K562 (cell line): ENCODE data around the gene CT55. TPM values are rescaled to one million over a fixed set of nuclear protein-coding genes. Genes with fewer than 3 reads are reported as not detected.

ENCODE experiments used
- ATAC-seq: fragments of 200-7000 bp; cut with Tn5 transposase; 3 replicates; pipeline ENCODE4 v1.9.1; 2020; ENCODE audit warnings: moderate library complexity
- BruUV-seq: library from RNA; stranded (reverse); fragments of 400-500 nt; replicated peaks from 2 replicates; lab custom pipeline; 2021; lab: Mats Ljungman, UMichigan
- CTCF ChIA-PET: fragments of 300-600 bp; formaldehyde crosslinking; extraction: SDS; loops from one replicate; lab custom pipeline; 2021; ENCODE audit warnings: low intra/inter-chr PET ratio; lab: Yijun Ruan, JAX
- POLR2A ChIA-PET: fragments of 300-600, 350-650 bp; sonication (Branson Sonifier 250); formaldehyde crosslinking; extraction: SDS; loops from one replicate; lab custom pipeline; 2021; ENCODE audit warnings: antibody characterized with exemption, inconsistent platforms; lab: Yijun Ruan, JAX
- DNase-seq, 4 experiments: peaks; one replicate each; pipeline versions ENCODE4 v3.0.0 to v3.0.0-alpha.2; 2011 to 2018; ENCODE audit warnings: low spot score in 3 of 4, mixed read lengths in 3 of 4; ENCODE audit errors: extremely low read depth in 1 of 4
- FAIRE-seq: peaks from 2 replicates; lab custom pipeline; 2011; peaks lifted over from hg19 to GRCh38; lab: Jason Lieb, UNC
- H2AFZ ChIP-seq: 2 replicates; pipeline ENCODE4 v1.6.0; 2011; ENCODE audit warnings: low read depth, low read length, control low read depth, inconsistent platforms
- H3K27ac ChIP-seq: fragments of 200-600 bp; 3 replicates; pipeline ENCODE4 v1.8.0; 2011; ENCODE audit warnings: low read depth, mild to moderate bottlenecking, control low read depth, inconsistent platforms, low read length, moderate library complexity, mixed read lengths; ENCODE audit errors: extremely low read depth
- H3K27me3 ChIP-seq, 2 experiments: fragments of 300-600 bp in 1 of 2; 2 replicates in 1 of 2; 3 replicates in 1 of 2; pipeline versions ENCODE4 v1.6.0 to v1.8.0; 2011; ENCODE audit warnings: inconsistent platforms in 2 of 2, low read length in 2 of 2, mild to moderate bottlenecking in 1 of 2, mixed read lengths in 1 of 2, moderate library complexity in 1 of 2; ENCODE audit not compliant: control insufficient read depth in 2 of 2, insufficient read depth in 2 of 2
- H3K36me3 ChIP-seq: fragments of 300-600 bp; 3 replicates; pipeline ENCODE4 v1.8.0; 2011; ENCODE audit warnings: mild to moderate bottlenecking, low read length, inconsistent platforms; ENCODE audit not compliant: control insufficient read depth, insufficient read depth
- H3K4me1 ChIP-seq, 2 experiments: fragments of 200-600 bp in 1 of 2; replicated peaks in 1 of 2; 2 replicates in 1 of 2; 3 replicates in 1 of 2; pipeline versions ENCODE4 v1.5.1 to v1.8.0; 2011; ENCODE audit warnings: inconsistent platforms in 2 of 2, low read length in 2 of 2, mild to moderate bottlenecking in 1 of 2, mixed read lengths in 1 of 2, moderate library complexity in 1 of 2; ENCODE audit not compliant: control insufficient read depth in 2 of 2, insufficient read depth in 2 of 2
- H3K4me2 ChIP-seq: 2 replicates; pipeline ENCODE4 v1.6.1; 2011; ENCODE audit warnings: low read length, control low read depth, inconsistent platforms, mixed read lengths; ENCODE audit not compliant: insufficient read depth
- H3K4me3 ChIP-seq: fragments of 200-600 bp; sonication (generic), shearing (Covaris generic); 2 replicates; pipeline ENCODE4 v1.5.1; 2016; ENCODE audit warnings: control low read depth, inconsistent platforms
- H3K79me2 ChIP-seq: fragments of 200-600 bp; 3 replicates; pipeline ENCODE4 v1.8.0; 2011; ENCODE audit warnings: low read length, inconsistent platforms; ENCODE audit not compliant: control insufficient read depth, insufficient read depth
- H3K9ac ChIP-seq, 2 experiments: 2 replicates each; pipeline versions ENCODE4 v1.6.0 to v1.6.1; 2011; ENCODE audit warnings: low read depth in 2 of 2, low read length in 2 of 2, control low read depth in 1 of 2, inconsistent platforms in 1 of 2, mild to moderate bottlenecking in 1 of 2, mixed read lengths in 1 of 2; ENCODE audit not compliant: insufficient read depth in 1 of 2
- H3K9me1 ChIP-seq: one replicate; pipeline ENCODE4 v1.6.0; 2011; ENCODE audit warnings: inconsistent platforms, mild to moderate bottlenecking, low read length, moderate library complexity; ENCODE audit not compliant: control insufficient read depth, insufficient read depth
- H3K9me3 ChIP-seq: replicated peaks from 2 replicates; pipeline ENCODE4 v1.5.1; 2011; ENCODE audit warnings: low read depth, low read length, inconsistent platforms; ENCODE audit not compliant: control insufficient read depth, insufficient read depth
- H4K20me1 ChIP-seq: replicated peaks from 2 replicates; pipeline ENCODE4 v1.6.1; 2011; ENCODE audit warnings: low read length, inconsistent platforms, mixed read lengths; ENCODE audit not compliant: control insufficient read depth, insufficient read depth
- BRCA1 ChIP-seq, 2 experiments: fragments of 450-650 bp in 1 of 2; sonication (generic) in 1 of 2; formaldehyde crosslinking in 1 of 2; IDR thresholded peaks; 2 replicates each; pipeline versions ENCODE4 v1.5.0 to v1.6.1; 2017 to 2020; ENCODE audit warnings: mild to moderate bottlenecking in 1 of 2, missing genetic modification reagents in 1 of 2
- HDAC3 ChIP-seq: fragments of 450-650 bp; IDR thresholded peaks from 2 replicates; pipeline ENCODE4 v1.6.1; 2018; ENCODE audit warnings: borderline replicate concordance, mild to moderate bottlenecking, moderate library complexity; ENCODE audit not compliant: partially characterized antibody
- IFI16 ChIP-seq: fragments of 250-450 bp; sonication (Bioruptor Pico); IDR thresholded peaks from 2 replicates; pipeline ENCODE4 v2.1.2; 2022; ENCODE audit warnings: mild to moderate bottlenecking, inconsistent platforms
- NBN ChIP-seq: fragments of 450-650 bp; IDR thresholded peaks from 2 replicates; pipeline ENCODE4 v1.6.1; 2016; ENCODE audit warnings: low read depth, mild to moderate bottlenecking
- NR2C2 ChIP-seq, 2 experiments: fragments of 200-800 bp in 1 of 2; sonication (Bioruptor generic) in 1 of 2; sonication (generic) in 1 of 2; formaldehyde crosslinking in 1 of 2; IDR thresholded peaks; 2 replicates each; pipeline versions ENCODE4 v1.6.1 to v1.8.0; 2016 to 2022; ENCODE audit warnings: mild to moderate bottlenecking in 1 of 2, missing compliant biosample characterization in 1 of 2, missing genetic modification characterization in 1 of 2, missing genetic modification reagents in 1 of 2
- POLR2G ChIP-seq: fragments of 200-400 bp; formaldehyde crosslinking; IDR thresholded peaks from 2 replicates; pipeline ENCODE4 v1.6.1; 2017; ENCODE audit warnings: low read depth, mild to moderate bottlenecking, antibody characterized with exemption, low read length, moderate library complexity
- RBM25 ChIP-seq: fragments of 200-400 bp; formaldehyde crosslinking; IDR thresholded peaks from 2 replicates; pipeline ENCODE4 v1.6.1; 2018; ENCODE audit warnings: low read length, low read depth, moderate library complexity; ENCODE audit not compliant: severe bottlenecking
- SAFB2 ChIP-seq: fragments of 200-400 bp; formaldehyde crosslinking; IDR thresholded peaks from 2 replicates; pipeline ENCODE4 v1.6.1; 2018; ENCODE audit warnings: borderline replicate concordance, low read length, low read depth, moderate library complexity; ENCODE audit not compliant: severe bottlenecking
- ZNF436 ChIP-seq: fragments of 250-450, 450-650 bp; sonication (Bioruptor Pico); formaldehyde crosslinking; IDR thresholded peaks from 2 replicates; pipeline ENCODE4 v1.7.0; 2020; ENCODE audit warnings: mild to moderate bottlenecking
- ZNF766 ChIP-seq: fragments of 200-800 bp; sonication (Bioruptor generic); conservative IDR thresholded peaks from 2 replicates; pipeline ENCODE4 v1.6.1; 2016; ENCODE audit warnings: missing genetic modification characterization, missing compliant biosample characterization
- WGBS: fragments of 100-300 bp; shearing (Covaris generic); methylation state at CpG from one replicate; pipeline ENCODE4 v1.1.6; 2016; ENCODE audit warnings: low coverage, mixed read lengths; ENCODE audit not compliant: insufficient coverage; ENCODE audit errors: missing lambda C conversion rate; 5-methylcytosine and 5-hydroxymethylcytosine counted together
- in situ Hi-C: fragments of 300-500 bp; cut with MboI; formaldehyde crosslinking; loops from 4 replicates; pipeline ENCODE4 v1.15.0; 2018; ENCODE audit warnings: inconsistent platforms, mixed read lengths
- intact Hi-C: fragments of 100-400 bp; cut with micrococcal nuclease; formaldehyde crosslinking; loops from 2 replicates; pipeline ENCODE4 v1.14.2; 2022
- polyA plus RNA-seq, 8 experiments: library from polyadenylated mRNA; depleted of rRNA in 4 of 8; stranded (reverse) in 5 of 8; unstranded in 3 of 8; fragments of >200 nt; fragmentation: Nextera tagmentation in 2 of 8; fragmentation: Illumina TruSeq in 1 of 8; extraction: Ambion mirVana in 2 of 8; extraction: Trizol in 1 of 8; gene quantifications; 2 replicates each; pipeline versions ENCODE4 v1.2.1 to v1.2.3, GENCODE V29; 2011 to 2014; ENCODE audit warnings: inconsistent platforms in 1 of 8, missing spikeins in 1 of 8
- total RNA-seq, 7 experiments: library from RNA; depleted of rRNA in 6 of 7; stranded (reverse); fragments of >200 nt in 6 of 7; fragmentation: Illumina TruSeq in 2 of 7; extraction: Trizol in 2 of 7; gene quantifications; 2 replicates each; pipeline versions ENCODE4 v1.2.1 to v1.2.3, GENCODE V29; 2011 to 2021; ENCODE audit warnings: low replicate concordance in 1 of 7
- TF ChIP-seq, protein P1 (sequence below): fragments of 250-450 bp; sonication (Bioruptor Pico); IDR thresholded peaks from 2 replicates; pipeline ENCODE4 v1.5.0; 2021
- TF ChIP-seq, protein P2 (sequence below): fragments of 450-650 bp; IDR thresholded peaks from 2 replicates; pipeline ENCODE4 v1.6.1; 2016; ENCODE audit warnings: low read depth, mild to moderate bottlenecking, moderate library complexity

Gene CT55
- total and polyA plus RNA-seq, 9 of the 15 experiments (the other 6 are each of a cell fraction or from before 2014, with no cell fraction given), result 48.5 to 98.9 (median 73.2) TPM

DNA sequence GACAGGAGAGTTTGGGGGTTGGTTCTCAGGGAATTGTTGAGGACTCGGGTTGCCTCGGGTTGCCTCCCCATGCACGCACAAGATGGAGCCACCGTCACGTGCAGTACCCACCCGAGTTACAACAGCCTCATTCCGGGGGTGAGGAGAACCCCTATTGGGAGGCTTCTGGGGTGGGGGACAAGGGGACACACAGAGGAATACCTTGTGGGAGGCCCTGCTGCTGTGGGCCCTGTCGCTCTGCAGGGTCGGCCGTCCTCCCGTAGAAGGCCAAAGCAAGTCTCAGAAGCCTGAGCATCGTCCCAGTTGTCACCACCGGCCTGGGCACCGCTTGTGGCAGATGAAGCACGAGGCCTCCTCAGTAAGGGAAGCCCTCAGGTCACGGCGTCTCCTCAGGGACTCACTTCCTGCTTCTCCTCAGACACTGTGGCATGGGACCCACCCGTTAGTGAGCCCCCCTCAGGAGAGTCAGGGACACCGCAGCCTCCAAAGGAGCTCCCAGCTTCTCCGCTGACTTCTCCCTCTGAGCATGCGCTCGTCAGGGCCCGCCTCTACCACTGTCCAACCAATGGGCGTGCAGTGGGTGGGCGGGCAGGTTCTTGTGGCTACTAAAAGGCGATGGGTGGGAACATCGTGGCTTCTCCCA, at the start of gene CT55 (continued):
- TF ChIP-seq SAFB2, result no peak
- TF ChIP-seq, protein P1, sequence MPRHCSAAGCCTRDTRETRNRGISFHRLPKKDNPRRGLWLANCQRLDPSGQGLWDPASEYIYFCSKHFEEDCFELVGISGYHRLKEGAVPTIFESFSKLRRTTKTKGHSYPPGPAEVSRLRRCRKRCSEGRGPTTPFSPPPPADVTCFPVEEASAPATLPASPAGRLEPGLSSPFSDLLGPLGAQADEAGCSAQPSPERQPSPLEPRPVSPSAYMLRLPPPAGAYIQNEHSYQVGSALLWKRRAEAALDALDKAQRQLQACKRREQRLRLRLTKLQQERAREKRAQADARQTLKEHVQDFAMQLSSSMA (CRISPR knock-in tag), result no peak
- no peak for TF ChIP-seq BRCA1 (IDR thresholded peaks at IDR 0.05)
- TF ChIP-seq BRCA1 (CRISPR knock-in tag; IDR thresholded peaks at IDR 0.05), result no peak
- no peak for TF ChIP-seq NBN
- no peak for TF ChIP-seq ZNF766 (CRISPR knock-in tag)
- TF ChIP-seq, protein P2, sequence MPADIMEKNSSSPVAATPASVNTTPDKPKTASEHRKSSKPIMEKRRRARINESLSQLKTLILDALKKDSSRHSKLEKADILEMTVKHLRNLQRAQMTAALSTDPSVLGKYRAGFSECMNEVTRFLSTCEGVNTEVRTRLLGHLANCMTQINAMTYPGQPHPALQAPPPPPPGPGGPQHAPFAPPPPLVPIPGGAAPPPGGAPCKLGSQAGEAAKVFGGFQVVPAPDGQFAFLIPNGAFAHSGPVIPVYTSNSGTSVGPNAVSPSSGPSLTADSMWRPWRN, result no peak
- TF ChIP-seq, all 486 proteins: peak for 53

DNA sequence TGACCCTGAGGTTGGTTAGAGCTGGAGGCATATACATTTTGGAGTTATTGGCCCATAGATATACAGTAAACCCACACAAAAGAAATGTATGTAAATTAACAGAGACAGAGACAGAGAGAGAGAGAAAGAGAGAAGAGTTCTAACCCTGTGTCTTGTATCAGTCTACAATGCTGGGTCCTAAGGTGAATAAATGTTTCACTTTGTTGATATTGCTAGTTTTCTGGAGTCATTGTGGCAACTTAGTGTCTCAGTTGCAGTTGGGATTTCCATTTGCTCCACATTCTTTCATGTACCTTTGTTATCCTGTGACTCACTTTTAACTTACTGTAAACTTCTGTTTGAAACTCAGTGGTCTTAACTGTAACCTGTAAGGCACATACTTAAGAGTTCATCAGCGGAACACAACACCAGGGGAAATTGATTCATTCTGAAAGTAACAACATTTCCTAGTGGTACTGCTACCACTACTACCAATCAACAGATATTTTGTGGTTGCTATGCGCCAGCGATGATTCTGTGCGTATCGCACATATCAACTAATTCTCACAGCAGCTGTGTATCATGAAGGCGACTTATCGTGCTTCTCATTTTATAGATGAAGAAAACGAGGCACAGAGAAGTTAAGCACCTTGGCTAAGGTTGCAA, 42.1 kb upstream of the CT55 start:
- CTCF ChIA-PET, result no interaction called here
- in situ Hi-C loops, result loop anchor here (25.0 kb wide), 1 partner anchor 101 kb away; the partner anchor contains the start of gene ETDB
- H3K79me2 ChIP-seq, result no peaks in the 10 kb centered on the region

More for the DNA sequence above, 42.1 kb upstream of the CT55 start:
- no peak overlapping the region for H3K4me3 ChIP-seq
- no peak overlapping the region for H2AFZ ChIP-seq
- BruUV-seq, result no TSS peak
- no peak overlapping the region for H3K27ac ChIP-seq
- H3K4me2 ChIP-seq, result no peak overlapping the region
- H3K9ac ChIP-seq, result no peak overlapping the region
- no peaks in the 10 kb centered on the region for H3K36me3 ChIP-seq
- no peaks in the 10 kb centered on the region for H4K20me1 ChIP-seq
- H3K4me1 ChIP-seq, result no peaks in the 10 kb centered on the region
- peaks cover 3 to 9% of the 10 kb centered on the region in 2 experiments; a peak in 2 of 5 replicates for H3K27me3 ChIP-seq
- ATAC-seq, result no peak
- no peak for TF ChIP-seq RBM25
- TF ChIP-seq ZNF436, result no peak
- TF ChIP-seq NR2C2 (CRISPR knock-in tag; IDR thresholded peaks at IDR 0.05), result no peak
- no peak for TF ChIP-seq NR2C2 (tag; IDR thresholded peaks at IDR 0.05)
- no peak for TF ChIP-seq IFI16 (CRISPR knock-in tag)
- no peak for TF ChIP-seq HDAC3
- TF ChIP-seq POLR2G, result no peak
- TF ChIP-seq, all 486 proteins: peak for 0
- FAIRE-seq (no peak), DNase-seq (no peak)
- intact Hi-C loops, result no loop called here
- Histone ChIP-seq H3K9me1 (no peaks in the 10 kb centered on the region), H3K9me3 (no peaks in the 10 kb centered on the region)
- WGBS, result 4% methylated on average over 8 of the region's 8 CpGs
- POLR2A ChIA-PET, result no interaction called here
